ENCODE results near the gene NDUFV3.
"Not testable (repeated sequence)": the region's sequence is repeated elsewhere in the genome, so short reads cannot be mapped to it uniquely, and the experiment has no call there.

Gene NDUFV3

DNA sequence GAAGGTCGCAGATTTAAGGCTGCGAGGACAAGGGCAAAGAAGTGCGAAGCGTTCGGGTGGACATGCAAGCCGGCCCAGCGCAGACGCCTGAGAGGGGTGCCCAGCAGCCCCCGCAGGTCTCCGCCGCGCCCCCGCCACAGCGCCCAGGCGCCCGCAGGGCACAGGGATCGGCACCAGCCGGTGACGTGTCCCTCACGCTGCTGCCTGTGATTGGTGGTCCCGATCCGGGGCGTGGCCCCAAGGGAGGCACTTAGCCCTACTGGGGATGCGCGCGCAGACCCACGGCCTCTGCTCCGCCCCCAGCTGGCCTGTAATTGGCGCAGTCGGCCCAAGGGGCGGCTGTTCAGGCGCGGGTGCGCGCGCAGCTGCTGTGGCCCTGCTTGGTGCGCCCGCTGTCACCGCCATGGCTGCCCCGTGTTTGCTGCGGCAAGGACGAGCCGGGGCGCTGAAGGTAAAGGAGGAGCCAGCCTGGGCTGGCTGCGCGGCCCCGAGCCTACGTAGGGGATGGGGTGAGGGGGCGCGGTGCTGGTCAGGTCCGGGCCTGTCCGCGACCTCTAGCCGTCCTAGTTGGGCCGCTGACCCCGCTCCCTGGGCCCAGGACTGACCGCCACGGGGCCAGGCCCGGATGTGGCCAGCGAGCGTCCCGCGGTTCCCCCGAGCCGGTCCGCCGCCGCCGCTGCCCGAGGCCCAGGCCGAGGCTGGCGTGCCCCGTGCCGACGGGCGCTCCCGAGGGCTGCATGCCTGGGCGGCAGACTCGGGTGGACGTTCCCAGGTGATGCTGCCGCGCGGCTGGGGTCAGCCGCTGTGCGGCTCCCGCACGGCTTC, at the start of gene NDUFV3:
Gene NDUFV3 (plus strand): TSS at position 379 of the 825 bp plus-strand sequence. CDS start 25 bp downstream, at position 404.
- Histone ChIP-seq H3K9me3 (ENCODE audit: low read length) (no peaks in the 10 kb centered on the region), H3K36me3 (ENCODE audit: insufficient read depth, low read length) (no peaks in the 10 kb centered on the region), H3K4me3 (ENCODE audit: low read depth in 1 of 2, low read length in 2 of 2) (peak within 1 kb of the TSS; percentile 79 to 87), H3K4me1 (ENCODE audit: insufficient read depth, low read length) (no peaks in the 10 kb centered on the region), H3K27me3 (ENCODE audit: control insufficient read depth in 1 of 2, insufficient read depth in 2 of 2, low read length in 2 of 2) (no peaks in the 10 kb centered on the region), H3K27ac (ENCODE audit: low read depth, low read length) (peak within 1 kb of the TSS; percentile 95), H3K9ac (ENCODE audit: low read length) (peak within 1 kb of the TSS; percentile 92)

DNA sequence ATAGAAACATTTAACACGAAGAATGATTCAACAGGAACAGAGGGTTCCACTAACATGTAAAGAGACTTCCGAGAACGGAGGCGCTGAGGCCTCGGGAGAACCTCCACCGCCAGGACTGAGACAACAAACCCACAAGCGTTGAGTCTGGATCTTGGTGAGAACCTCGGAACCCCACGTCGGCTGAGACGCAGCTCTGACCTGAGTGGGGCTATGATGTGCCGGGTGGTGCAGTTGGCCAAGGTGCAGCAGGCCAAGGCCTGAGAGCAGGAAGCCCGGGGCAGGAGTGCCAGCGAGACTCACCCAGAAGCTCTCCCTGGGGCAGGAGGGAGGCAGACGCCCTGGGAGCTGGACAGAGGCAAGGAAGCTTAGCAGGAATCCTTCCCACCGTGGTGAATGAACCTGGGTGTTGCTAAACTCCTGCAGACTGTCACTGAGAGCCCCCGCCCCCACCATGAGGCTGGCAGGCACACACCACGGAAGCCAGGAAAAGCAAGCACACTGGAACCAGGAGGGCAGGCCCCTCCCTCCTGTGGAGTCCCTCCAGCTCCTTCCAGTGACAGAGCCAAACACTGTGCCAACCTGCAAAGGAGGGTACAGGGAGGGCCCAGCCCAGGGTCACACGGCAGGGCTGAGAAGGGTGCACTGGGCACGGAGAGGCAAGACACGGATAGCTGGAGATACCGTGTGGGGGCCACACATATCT, 48.5 kb upstream of the NDUFV3 start:
- Histone ChIP-seq H3K4me1 (ENCODE audit: insufficient read depth, low read length) (peaks cover 12% of the 10 kb centered on the region), H3K36me3 (ENCODE audit: insufficient read depth, low read length) (peaks cover 29% of the 10 kb centered on the region), H3K4me3 (ENCODE audit: low read depth in 1 of 2, low read length in 2 of 2) (no peak overlapping the region), H3K9me3 (ENCODE audit: low read length) (no peaks in the 10 kb centered on the region), H3K9ac (ENCODE audit: low read length) (no peak overlapping the region), H3K27me3 (ENCODE audit: control insufficient read depth in 1 of 2, insufficient read depth in 2 of 2, low read length in 2 of 2) (no peaks in the 10 kb centered on the region), H3K27ac (ENCODE audit: low read depth, low read length) (peak overlapping the region; percentile 6)

DNA sequence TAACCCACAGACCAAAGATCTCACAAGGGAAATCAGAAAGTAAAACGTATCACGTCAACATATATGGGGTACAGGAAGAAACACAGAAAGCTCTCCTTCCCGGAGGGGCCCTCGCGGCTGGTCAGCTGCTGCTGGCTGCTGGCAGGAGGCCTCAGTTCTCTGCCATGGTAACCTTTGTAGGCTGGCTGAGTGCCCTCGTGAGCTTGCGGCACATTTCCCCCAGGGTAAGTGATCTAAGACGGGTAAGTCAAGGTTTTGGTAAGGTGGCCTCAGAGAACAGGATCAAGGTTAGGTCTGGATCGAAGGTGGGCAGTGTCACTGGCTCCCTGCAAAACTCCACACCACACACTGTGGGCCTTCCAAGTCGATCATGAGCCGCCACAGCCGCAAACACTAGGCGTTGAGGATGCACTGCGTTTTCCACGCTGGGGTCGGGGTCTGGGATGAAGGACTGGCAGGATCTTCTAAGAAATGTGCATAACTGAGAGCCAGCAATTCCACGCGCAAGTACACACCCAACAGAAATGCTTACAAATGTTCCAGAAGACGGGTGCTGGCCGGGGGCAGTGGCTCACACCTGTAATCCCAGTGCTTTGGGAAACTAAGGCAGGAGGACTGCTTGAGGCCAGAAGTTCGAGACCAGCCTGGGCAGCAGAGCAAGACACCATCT, 47.7 kb upstream of the NDUFV3 start:
- Histone ChIP-seq H3K4me1 (ENCODE audit: insufficient read depth, low read length) (peaks cover 12% of the 10 kb centered on the region), H3K4me3 (ENCODE audit: low read depth in 1 of 2, low read length in 2 of 2) (no peak overlapping the region), H3K36me3 (ENCODE audit: insufficient read depth, low read length) (peaks cover 30% of the 10 kb centered on the region), H3K9me3 (ENCODE audit: low read length) (no peaks in the 10 kb centered on the region), H3K27ac (ENCODE audit: low read depth, low read length) (peak overlapping the region; percentile 6), H3K9ac (ENCODE audit: low read length) (no peak overlapping the region), H3K27me3 (ENCODE audit: control insufficient read depth in 1 of 2, insufficient read depth in 2 of 2, low read length in 2 of 2) (no peaks in the 10 kb centered on the region)

DNA sequence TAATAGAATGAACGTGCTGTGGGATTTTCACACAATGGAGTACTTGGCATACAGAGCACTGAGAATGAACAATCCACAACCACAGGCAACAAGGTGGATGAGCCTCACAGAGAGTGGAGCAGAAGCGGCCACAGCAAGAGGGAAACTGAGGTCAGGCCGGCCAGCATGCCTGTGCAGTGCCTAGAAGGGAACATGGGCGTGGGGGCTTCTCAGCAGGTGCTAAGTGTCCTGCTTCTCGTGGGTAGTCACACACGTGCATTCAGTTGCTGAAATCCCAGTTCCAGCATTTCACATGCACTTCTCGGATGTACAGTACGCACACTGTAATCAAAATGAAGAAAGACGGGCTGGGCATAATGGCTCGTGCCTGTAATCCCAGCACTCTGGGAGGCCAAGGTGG, 46.9 kb upstream of the NDUFV3 start:
- peaks cover 26% of the 10 kb centered on the region for H3K36me3 ChIP-seq (ENCODE audit: insufficient read depth, low read length)
- H3K9ac ChIP-seq (ENCODE audit: low read length) = no peak overlapping the region
- H3K27ac ChIP-seq (ENCODE audit: low read depth, low read length) = no peak overlapping the region
- no peaks in the 10 kb centered on the region for H3K9me3 ChIP-seq (ENCODE audit: low read length)
- H3K4me3 ChIP-seq (ENCODE audit: low read depth in 1 of 2, low read length in 2 of 2) = no peak overlapping the region
- peaks cover 12% of the 10 kb centered on the region for H3K4me1 ChIP-seq (ENCODE audit: insufficient read depth, low read length)
- H3K27me3 ChIP-seq (ENCODE audit: control insufficient read depth in 1 of 2, insufficient read depth in 2 of 2, low read length in 2 of 2) = no peaks in the 10 kb centered on the region

DNA sequence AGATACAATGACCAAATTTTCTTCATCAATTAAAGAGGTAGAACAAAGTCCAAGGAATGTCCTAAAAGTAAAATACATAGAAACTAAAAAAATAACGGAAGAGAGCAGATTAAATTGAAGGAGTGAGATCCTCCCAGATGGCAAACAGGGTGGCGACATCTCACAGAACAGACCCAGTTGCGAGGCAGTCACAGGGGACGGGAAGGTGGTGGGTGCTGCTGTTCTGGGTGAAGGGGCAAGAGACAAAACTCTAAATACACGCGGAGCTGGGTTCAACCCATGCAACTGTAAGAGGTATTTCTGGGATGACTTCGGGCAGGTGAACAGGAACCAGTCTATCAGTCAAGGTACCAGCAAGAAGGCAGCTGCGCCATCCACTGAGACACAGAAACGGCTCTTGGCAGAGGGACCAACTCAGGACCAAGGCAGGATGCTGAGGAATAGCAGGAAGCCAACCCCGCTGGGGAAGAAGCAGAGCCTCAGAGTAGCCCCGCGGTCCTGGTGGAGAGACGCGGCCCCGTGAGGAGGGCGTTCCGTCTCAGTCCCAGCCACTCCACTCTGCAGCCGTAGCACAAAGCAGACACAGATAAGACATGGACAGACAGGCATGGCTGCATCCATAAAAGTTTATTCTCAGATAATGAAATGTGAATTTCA, 45.9 kb upstream of the NDUFV3 start:
- H3K9ac ChIP-seq (ENCODE audit: low read length) = no peak overlapping the region
- H3K27ac ChIP-seq (ENCODE audit: low read depth, low read length) = no peak overlapping the region
- H3K4me3 ChIP-seq (ENCODE audit: low read depth in 1 of 2, low read length in 2 of 2) = no peak overlapping the region
- peaks cover 12% of the 10 kb centered on the region for H3K4me1 ChIP-seq (ENCODE audit: insufficient read depth, low read length)
- H3K36me3 ChIP-seq (ENCODE audit: insufficient read depth, low read length) = peaks cover 34% of the 10 kb centered on the region
- H3K27me3 ChIP-seq (ENCODE audit: control insufficient read depth in 1 of 2, insufficient read depth in 2 of 2, low read length in 2 of 2) = no peaks in the 10 kb centered on the region
- H3K9me3 ChIP-seq (ENCODE audit: low read length) = no peaks in the 10 kb centered on the region

DNA sequence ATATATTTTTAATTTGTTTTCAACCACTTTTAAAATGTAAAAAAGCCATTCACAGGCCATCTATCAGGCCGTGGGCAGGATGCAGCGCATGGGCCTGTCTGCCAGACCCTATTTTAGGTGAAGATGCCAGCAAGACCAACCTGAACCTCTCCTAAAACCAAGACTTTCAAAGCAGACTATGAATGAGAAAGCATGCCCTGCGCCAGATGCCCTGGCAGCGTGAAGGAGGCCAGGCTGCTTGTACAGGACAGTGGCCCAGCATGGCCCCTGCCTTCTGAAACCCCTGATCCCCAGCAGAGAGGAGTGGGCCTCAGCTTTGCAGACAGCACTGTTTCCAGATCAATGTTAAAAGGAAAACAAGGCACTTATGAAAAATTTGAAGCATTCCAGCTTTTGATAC, 45.4 kb upstream of the NDUFV3 start:
- Histone ChIP-seq H3K9me3 (ENCODE audit: low read length) (no peaks in the 10 kb centered on the region), H3K27ac (ENCODE audit: low read depth, low read length) (no peak overlapping the region), H3K27me3 (ENCODE audit: control insufficient read depth in 1 of 2, insufficient read depth in 2 of 2, low read length in 2 of 2) (no peaks in the 10 kb centered on the region), H3K4me3 (ENCODE audit: low read depth in 1 of 2, low read length in 2 of 2) (no peak overlapping the region), H3K9ac (ENCODE audit: low read length) (no peak overlapping the region), H3K36me3 (ENCODE audit: insufficient read depth, low read length) (peaks cover 36% of the 10 kb centered on the region), H3K4me1 (ENCODE audit: insufficient read depth, low read length) (peaks cover 12% of the 10 kb centered on the region)

DNA sequence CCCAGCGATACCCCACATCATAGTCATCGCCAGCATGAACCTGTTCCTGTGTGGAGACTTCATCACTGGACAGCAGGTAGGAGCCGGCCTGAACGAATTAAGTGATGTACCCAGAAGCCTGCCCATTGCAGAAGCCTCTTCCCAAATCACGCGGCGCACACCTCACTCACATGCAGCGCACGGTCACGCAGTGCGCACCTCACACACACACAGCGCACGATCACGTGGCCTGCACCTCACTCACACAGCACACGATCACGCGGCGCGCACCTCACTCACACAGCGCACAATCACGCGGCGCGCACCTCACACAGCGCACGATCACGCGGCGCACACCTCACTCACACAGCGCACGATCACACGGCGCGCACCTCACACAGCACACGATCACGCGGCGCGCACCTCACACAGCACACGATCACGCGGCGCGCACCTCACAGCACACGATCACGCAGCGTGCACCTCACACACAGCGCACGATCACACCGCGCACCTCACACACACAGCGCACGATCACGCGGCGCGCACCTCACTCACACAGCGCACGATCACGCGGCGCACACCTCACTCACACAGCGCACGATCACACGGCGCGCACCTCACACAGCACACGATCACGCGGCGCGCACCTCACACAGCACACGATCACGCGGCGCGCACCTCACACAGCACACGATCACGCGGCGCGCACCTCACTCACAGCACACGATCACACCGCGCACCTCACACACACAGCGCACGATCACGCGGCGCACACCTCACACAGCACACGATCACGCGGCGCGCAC, 44.8 kb upstream of the NDUFV3 start:
- not testable (repeated sequence) for H3K9ac ChIP-seq (ENCODE audit: low read length); H3K27me3 ChIP-seq (ENCODE audit: control insufficient read depth in 1 of 2, insufficient read depth in 2 of 2, low read length in 2 of 2); H3K27ac ChIP-seq (ENCODE audit: low read depth, low read length); H3K9me3 ChIP-seq (ENCODE audit: low read length); H3K4me3 ChIP-seq (ENCODE audit: low read depth in 1 of 2, low read length in 2 of 2)
- Histone ChIP-seq H3K36me3 (ENCODE audit: insufficient read depth, low read length) (peaks cover 36% of the 10 kb centered on the region), H3K4me1 (ENCODE audit: insufficient read depth, low read length) (peaks cover 12% of the 10 kb centered on the region)

DNA sequence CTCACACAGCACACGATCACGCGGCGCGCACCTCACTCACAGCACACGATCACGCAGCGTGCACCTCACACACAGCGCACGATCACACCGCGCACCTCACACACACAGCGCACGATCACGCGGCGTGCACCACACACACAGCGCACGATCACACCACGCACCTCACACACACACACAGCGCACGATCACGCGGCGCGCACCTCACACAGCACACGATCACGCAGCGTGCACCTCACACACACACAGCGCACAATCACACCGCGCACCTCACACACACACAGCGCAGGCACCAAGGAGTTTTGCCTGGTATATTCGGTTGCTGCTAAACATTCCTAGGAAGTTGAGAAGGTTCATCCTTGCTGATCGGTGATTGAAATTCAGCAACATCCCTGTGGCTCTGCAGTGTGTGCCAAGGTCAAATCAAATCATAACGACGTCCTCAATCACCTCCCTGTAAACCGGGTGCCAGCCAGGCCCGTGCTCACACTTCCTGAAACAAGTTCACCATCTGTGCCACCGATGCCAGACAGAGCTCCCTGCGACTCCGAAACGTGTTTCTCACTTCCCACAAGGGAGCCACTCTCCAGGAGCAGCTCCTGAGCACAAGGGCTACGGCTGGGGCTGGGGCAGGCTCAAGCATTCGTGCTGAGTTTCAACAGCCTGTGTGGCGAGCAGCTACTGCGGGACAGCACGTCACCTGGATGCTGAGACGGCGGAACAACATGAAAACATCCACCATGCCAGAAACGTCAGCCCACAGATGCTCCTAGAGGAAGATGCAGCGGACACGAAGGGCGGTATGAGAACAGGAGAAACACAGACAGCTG, 44.0 kb upstream of the NDUFV3 start:
- Histone ChIP-seq H3K9me3 (ENCODE audit: low read length) (no peaks in the 10 kb centered on the region), H3K27ac (ENCODE audit: low read depth, low read length) (no peak overlapping the region), H3K4me3 (ENCODE audit: low read depth in 1 of 2, low read length in 2 of 2) (no peak overlapping the region), H3K4me1 (ENCODE audit: insufficient read depth, low read length) (peaks cover 12% of the 10 kb centered on the region), H3K9ac (ENCODE audit: low read length) (no peak overlapping the region), H3K27me3 (ENCODE audit: control insufficient read depth in 1 of 2, insufficient read depth in 2 of 2, low read length in 2 of 2) (no peaks in the 10 kb centered on the region), H3K36me3 (ENCODE audit: insufficient read depth, low read length) (peaks cover 37% of the 10 kb centered on the region)

DNA sequence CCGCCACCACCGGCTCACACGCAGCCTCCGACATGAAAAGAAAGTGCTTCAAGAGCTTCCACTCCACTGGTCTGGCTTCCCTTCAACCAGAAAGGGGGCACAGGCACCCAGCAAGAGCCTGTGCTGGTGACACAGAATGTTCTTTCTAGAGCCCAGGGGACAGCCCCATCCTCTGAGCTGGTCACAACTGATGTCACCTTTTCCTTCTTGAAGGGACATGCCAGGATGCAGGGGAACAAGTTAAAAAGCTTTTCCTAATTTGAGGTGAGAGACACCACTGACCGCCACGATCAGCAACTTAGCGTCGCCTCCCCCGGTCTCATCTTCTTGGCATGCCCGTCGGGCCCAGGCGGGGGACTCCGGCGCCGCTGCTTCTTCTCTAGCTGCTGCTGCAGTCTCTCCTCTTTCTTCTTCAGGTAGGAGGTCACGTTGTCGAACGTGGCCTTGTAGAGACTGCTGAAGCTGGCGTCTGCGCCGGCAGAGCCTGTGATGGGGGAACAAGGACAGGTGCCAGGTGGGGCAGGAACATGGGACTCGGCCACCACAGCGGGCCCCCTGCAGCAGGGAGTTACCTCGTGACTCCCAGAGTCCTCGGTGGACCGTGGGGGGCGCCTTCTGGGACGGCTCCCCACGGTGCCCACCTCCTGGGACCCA, 43.2 kb upstream of the NDUFV3 start:
- no peak overlapping the region for H3K9ac ChIP-seq (ENCODE audit: low read length)

DNA sequence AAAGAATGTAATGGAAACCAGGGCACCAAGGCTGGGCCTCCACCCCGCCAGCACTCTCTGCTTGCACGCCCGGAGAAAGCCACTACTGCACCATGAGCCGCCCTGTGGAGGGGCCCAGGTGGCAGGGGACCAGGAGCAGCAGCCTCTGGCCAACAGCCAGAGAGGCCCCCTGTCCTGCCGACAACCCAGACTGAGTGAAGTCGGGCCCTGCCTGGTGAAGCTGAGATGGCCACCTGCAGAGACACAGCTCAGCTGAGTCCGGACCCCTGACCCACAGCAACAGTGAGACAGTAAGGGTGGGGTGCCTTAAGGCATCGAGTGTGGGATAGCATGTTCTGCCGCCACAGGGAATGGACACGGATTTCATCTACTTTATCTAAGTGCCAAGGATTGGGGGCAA, 42.6 kb upstream of the NDUFV3 start:
- H3K4me1 ChIP-seq (ENCODE audit: insufficient read depth, low read length) = no peaks in the 10 kb centered on the region
- peaks cover 46% of the 10 kb centered on the region for H3K36me3 ChIP-seq (ENCODE audit: insufficient read depth, low read length)
- H3K4me3 ChIP-seq (ENCODE audit: low read depth in 1 of 2, low read length in 2 of 2) = no peak overlapping the region
- no peak overlapping the region for H3K27ac ChIP-seq (ENCODE audit: low read depth, low read length)
- no peaks in the 10 kb centered on the region for H3K9me3 ChIP-seq (ENCODE audit: low read length)
- no peak overlapping the region for H3K9ac ChIP-seq (ENCODE audit: low read length)
- H3K27me3 ChIP-seq (ENCODE audit: control insufficient read depth in 1 of 2, insufficient read depth in 2 of 2, low read length in 2 of 2) = no peaks in the 10 kb centered on the region

More for the DNA sequence above, 43.2 kb upstream of the NDUFV3 start:
- Histone ChIP-seq H3K27me3 (ENCODE audit: control insufficient read depth in 1 of 2, insufficient read depth in 2 of 2, low read length in 2 of 2) (no peaks in the 10 kb centered on the region), H3K4me1 (ENCODE audit: insufficient read depth, low read length) (peaks cover 5% of the 10 kb centered on the region), H3K36me3 (ENCODE audit: insufficient read depth, low read length) (peaks cover 40% of the 10 kb centered on the region), H3K9me3 (ENCODE audit: low read length) (no peaks in the 10 kb centered on the region), H3K4me3 (ENCODE audit: low read depth in 1 of 2, low read length in 2 of 2) (no peak overlapping the region), H3K27ac (ENCODE audit: low read depth, low read length) (no peak overlapping the region)
